Activated CD8-positive, alpha-beta T cell treated with anti-CD3 and anti-CD28 coated beads for 36 hours (primary cell): ENCODE results near the gene SEC63. TPM values are rescaled to one million over a fixed set of nuclear protein-coding genes. Genes with fewer than 3 reads are reported as not detected.
A peak's percentile ranks its signal among the peaks of the same experiment; 100 is the strongest.

Experiments
- ATAC-seq: fragments of 200-7000 bp; cut with Tn5 transposase; one replicate; pipeline ENCODE4 v1.10.0; 2021; ENCODE audit warnings: mild to moderate bottlenecking, moderate library complexity
- CTCF ChIA-PET: fragments of 350-600 bp; sonication (Branson Sonifier 250); formaldehyde crosslinking; loops from one replicate; lab custom pipeline; 2021; ENCODE audit warnings: antibody characterized with exemption; lab: Charles Lee
- POLR2A ChIA-PET: fragments of 350-600 bp; sonication (Branson Sonifier 250); formaldehyde crosslinking; loops from one replicate; lab custom pipeline; 2021; ENCODE audit warnings: antibody characterized with exemption; lab: Charles Lee
- DNase-seq: peaks from one replicate; pipeline ENCODE4 v3.0.0-alpha.2; 2020
- H3K27ac Mint-ChIP-seq: one replicate; pipeline ENCODE4 v1.8.0; 2021; ENCODE audit warnings: mild to moderate bottlenecking, mixed read lengths
- H3K27me3 Mint-ChIP-seq: one replicate; pipeline ENCODE4 v1.8.0; 2021; ENCODE audit warnings: mixed read lengths
- H3K36me3 Mint-ChIP-seq: one replicate; pipeline ENCODE4 v1.8.0; 2021; ENCODE audit warnings: low read depth, mixed read lengths
- H3K4me1 Mint-ChIP-seq: one replicate; pipeline ENCODE4 v1.8.0; 2021; ENCODE audit warnings: low read depth, mixed read lengths
- H3K4me3 Mint-ChIP-seq: one replicate; pipeline ENCODE4 v1.8.0; 2021; ENCODE audit warnings: mild to moderate bottlenecking, moderate library complexity, mixed read lengths
- H3K9me3 Mint-ChIP-seq: one replicate; pipeline ENCODE4 v1.8.0; 2021; ENCODE audit warnings: mixed read lengths
- intact Hi-C: fragments of 100-400 bp; cut with micrococcal nuclease; formaldehyde crosslinking; loops from one replicate; pipeline ENCODE4 v1.10.0; 2022
- total RNA-seq, 2 experiments: library from RNA; stranded (reverse); gene quantifications; one replicate each; pipeline ENCODE4 v1.2.3, GENCODE V29; 2021
- TF ChIP-seq, protein P1 (sequence below): fragments of 200-600 bp; IDR thresholded peaks from one replicate; pipeline ENCODE4 v1.8.0; 2022; ENCODE audit warnings: antibody characterized with exemption, mild to moderate bottlenecking

The SEC63 gene
- total RNA-seq, 2 experiments from 2014 or later: 89.9 to 90.7 TPM

DNA sequence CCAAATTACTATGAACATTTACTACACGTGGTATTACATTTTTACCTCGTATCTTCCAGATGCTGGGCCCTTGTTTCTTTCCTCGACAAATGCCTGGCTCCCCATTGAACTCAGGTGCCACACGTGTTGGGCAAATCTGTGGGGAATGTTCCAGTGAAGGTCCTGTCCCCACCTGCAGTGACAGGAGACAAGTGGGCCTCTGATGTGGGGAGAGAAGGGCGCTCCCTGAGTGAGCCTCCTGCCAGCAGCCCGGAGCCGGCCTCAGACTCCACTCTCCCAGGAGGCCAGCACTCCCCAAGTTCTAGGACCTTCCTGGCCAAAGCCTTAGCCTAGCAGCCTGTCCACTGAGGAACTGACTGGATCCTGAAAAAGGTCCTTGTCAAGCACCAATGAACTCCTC lies 112.2 kb downstream of the SEC63 start:
- CTCF ChIA-PET: interaction anchor here (1.0 to 8.0 kb wide), 8 partner anchors 11 to 166 kb away, joined by 3 to 139 read pairs (median 37); partner anchors contain the start of gene SCML4
- Mint-ChIP-seq H3K9me3 (no peaks in the 10 kb centered on the region), H3K4me1 (peaks cover 22% of the 10 kb centered on the region), H3K36me3 (no peaks in the 10 kb centered on the region), H3K27me3 (peaks cover 1% of the 10 kb centered on the region), H3K27ac (no peak overlapping the region), H3K4me3 (no peak overlapping the region)
- intact Hi-C loops: loop anchor here (5.0 kb wide), 2 partner anchors 113 to 168 kb away; no protein-coding TSS in a partner anchor
- DNase-seq: no peak
- TF ChIP-seq, protein P1, sequence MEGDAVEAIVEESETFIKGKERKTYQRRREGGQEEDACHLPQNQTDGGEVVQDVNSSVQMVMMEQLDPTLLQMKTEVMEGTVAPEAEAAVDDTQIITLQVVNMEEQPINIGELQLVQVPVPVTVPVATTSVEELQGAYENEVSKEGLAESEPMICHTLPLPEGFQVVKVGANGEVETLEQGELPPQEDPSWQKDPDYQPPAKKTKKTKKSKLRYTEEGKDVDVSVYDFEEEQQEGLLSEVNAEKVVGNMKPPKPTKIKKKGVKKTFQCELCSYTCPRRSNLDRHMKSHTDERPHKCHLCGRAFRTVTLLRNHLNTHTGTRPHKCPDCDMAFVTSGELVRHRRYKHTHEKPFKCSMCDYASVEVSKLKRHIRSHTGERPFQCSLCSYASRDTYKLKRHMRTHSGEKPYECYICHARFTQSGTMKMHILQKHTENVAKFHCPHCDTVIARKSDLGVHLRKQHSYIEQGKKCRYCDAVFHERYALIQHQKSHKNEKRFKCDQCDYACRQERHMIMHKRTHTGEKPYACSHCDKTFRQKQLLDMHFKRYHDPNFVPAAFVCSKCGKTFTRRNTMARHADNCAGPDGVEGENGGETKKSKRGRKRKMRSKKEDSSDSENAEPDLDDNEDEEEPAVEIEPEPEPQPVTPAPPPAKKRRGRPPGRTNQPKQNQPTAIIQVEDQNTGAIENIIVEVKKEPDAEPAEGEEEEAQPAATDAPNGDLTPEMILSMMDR: no peak
- ATAC-seq: no peak
- POLR2A ChIA-PET: interaction anchor here (1.2 kb wide), 1 partner anchor 27 kb away, joined by 4 read pairs; no protein-coding TSS in a partner anchor

DNA sequence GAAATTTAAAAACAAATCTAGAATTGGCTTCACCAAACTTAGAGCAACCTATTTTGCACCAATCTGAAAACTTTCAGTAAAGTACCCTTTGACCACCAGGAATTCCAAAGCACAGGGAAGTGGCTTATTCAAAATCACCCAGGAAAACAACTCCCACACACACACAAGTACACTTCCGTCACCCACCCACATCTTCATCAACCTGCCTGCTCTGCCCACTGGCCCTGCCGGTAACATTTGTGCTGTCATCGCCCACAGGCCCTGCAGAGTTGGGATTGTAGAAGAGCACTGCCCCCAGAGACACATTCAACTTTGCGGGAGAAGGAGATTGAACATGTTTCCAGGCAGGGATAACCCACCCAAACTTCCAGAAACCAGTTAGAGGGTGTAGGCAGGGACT lies 114.6 kb downstream of the SEC63 start:
- Mint-ChIP-seq H3K9me3 (no peaks in the 10 kb centered on the region), H3K36me3 (no peaks in the 10 kb centered on the region), H3K4me3 (peak overlapping the region; percentile 6), H3K27me3 (no peaks in the 10 kb centered on the region), H3K27ac (peak overlapping the region; percentile 60), H3K4me1 (peaks cover 19% of the 10 kb centered on the region)
- DNase-seq (peak; percentile 53), ATAC-seq (no peak)
- intact Hi-C loops: no loop called here
- TF ChIP-seq, protein P1: no peak
- ChIA-PET CTCF (interaction anchor here (0.7 to 1.9 kb wide), 7 partner anchors 8 to 121 kb away, joined by 3 to 6 read pairs (median 4); no protein-coding TSS in a partner anchor), POLR2A (interaction anchor here (1.0 kb wide), 1 partner anchor 21 kb away, joined by 4 read pairs; no protein-coding TSS in a partner anchor)

DNA sequence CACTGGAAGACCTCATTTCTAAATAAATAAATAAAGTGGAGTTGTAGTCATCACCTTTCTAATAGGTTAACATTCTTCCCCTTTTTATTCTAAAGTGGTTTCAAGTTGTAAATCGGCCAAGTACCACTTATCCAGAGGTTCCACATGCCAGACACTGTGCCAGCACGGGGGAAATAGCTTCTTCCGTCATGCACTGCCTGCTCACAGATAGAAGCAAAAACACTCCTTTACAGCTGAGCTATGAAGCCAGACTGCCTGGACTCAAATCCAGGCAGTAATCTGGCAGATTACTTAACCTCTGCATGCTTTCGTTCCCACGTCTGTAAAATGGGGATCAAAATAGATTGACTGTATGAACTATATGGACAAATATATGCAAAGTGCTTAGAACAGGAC lies 116.7 kb downstream of the SEC63 start:
- H3K36me3 Mint-ChIP-seq: no peaks in the 10 kb centered on the region
- no peak for ATAC-seq
- no peak for DNase-seq
- no peak overlapping the region for H3K4me3 Mint-ChIP-seq
- TF ChIP-seq, protein P1: no peak
- no peak overlapping the region for H3K27ac Mint-ChIP-seq
- H3K9me3 Mint-ChIP-seq: no peaks in the 10 kb centered on the region
- no peaks in the 10 kb centered on the region for H3K27me3 Mint-ChIP-seq
- ChIA-PET POLR2A (interaction anchor here (0.9 to 2.0 kb wide), 3 partner anchors 13 to 111 kb away, joined by 3 to 4 read pairs (median 3); no protein-coding TSS in a partner anchor), CTCF (interaction anchor here (0.6 to 11.6 kb wide), 9 partner anchors 7 to 525 kb away, joined by 3 to 96 read pairs (median 5); partner anchors contain the start of gene SCML4)
- H3K4me1 Mint-ChIP-seq: peaks cover 13% of the 10 kb centered on the region
- intact Hi-C loops: no loop called here

- no peak for ATAC-seq
- Mint-ChIP-seq H3K4me3 (no peak overlapping the region), H3K27ac (no peak overlapping the region), H3K27me3 (no peaks in the 10 kb centered on the region), H3K4me1 (peaks cover 13% of the 10 kb centered on the region), H3K9me3 (no peaks in the 10 kb centered on the region), H3K36me3 (no peaks in the 10 kb centered on the region)
- DNase-seq: no peak
- ChIA-PET CTCF (interaction anchor here (0.6 to 11.6 kb wide), 8 partner anchors 7 to 525 kb away, joined by 3 to 96 read pairs (median 4); partner anchors contain the start of gene SCML4), POLR2A (interaction anchor here (0.9 to 2.0 kb wide), 3 partner anchors 13 to 111 kb away, joined by 3 to 4 read pairs (median 3); no protein-coding TSS in a partner anchor)
- TF ChIP-seq, protein P1: no peak
- intact Hi-C loops: no loop called here
Observed at GRCh38 chr6:107840636-107841274, 117.3 kb downstream of the SEC63 start.

GRCh38 chr6:107833136-107833535 lies 124.9 kb downstream of the SEC63 start:
- Mint-ChIP-seq H3K27ac (no peak overlapping the region), H3K4me3 (no peak overlapping the region)

More at GRCh38 chr6:107833136-107833535, 124.9 kb downstream of the SEC63 start:
- TF ChIP-seq, protein P1: no peak
- Mint-ChIP-seq H3K36me3 (no peaks in the 10 kb centered on the region), H3K9me3 (no peaks in the 10 kb centered on the region), H3K27me3 (no peaks in the 10 kb centered on the region), H3K4me1 (peaks cover 21% of the 10 kb centered on the region)
- ATAC-seq (no peak), DNase-seq (no peak)
- CTCF ChIA-PET: interaction anchor here (1.2 to 11.6 kb wide), 2 partner anchors 11 to 15 kb away, joined by 4 to 96 read pairs; no protein-coding TSS in a partner anchor
- intact Hi-C loops: no loop called here
- POLR2A ChIA-PET: interaction anchor here (1.4 kb wide), 1 partner anchor 10 kb away, joined by 3 read pairs; no protein-coding TSS in a partner anchor
